22Rv1 (cell line): Measurements from ENCODE around the gene SIGLEC12.

Source experiments
- CTCF ChIP-seq: fragments of 450-650 bp; IDR thresholded peaks from 2 replicates; pipeline ENCODE4 v1.5.1; 2017; ENCODE audit warnings: mild to moderate bottlenecking
- ZFX ChIP-seq: fragments of 450-650 bp; IDR thresholded peaks from 2 replicates; pipeline ENCODE4 v1.6.1; 2017; ENCODE audit warnings: antibody characterized with exemption, borderline replicate concordance

- no peak for TF ChIP-seq CTCF
- no peak for TF ChIP-seq ZFX
Observed at GRCh38 chr19:51466723-51467122, 34.9 kb downstream of the SIGLEC12 start.
